Neural cell (in vitro differentiated cells): ENCODE results near the gene SH3RF2. TPM values are rescaled to one million over a fixed set of nuclear protein-coding genes. Genes with fewer than 3 reads are reported as not detected.

Source experiments
- H2AFZ ChIP-seq: fragments of 200-600, 300-800 bp; sonication (generic), shearing (Covaris generic); 2 replicates; pipeline ENCODE4 v1.6.0; 2014; ENCODE audit warnings: low read depth, mild to moderate bottlenecking, antibody characterized with exemption, low read length, moderate library complexity
- H3F3A ChIP-seq: fragments of 200-600 bp; shearing (Covaris generic); 2 replicates; pipeline ENCODE4 v1.6.1; 2016; ENCODE audit warnings: mild to moderate bottlenecking, moderate library complexity, mixed read lengths, antibody characterized with exemption, low read length; ENCODE audit not compliant: insufficient read depth, poor library complexity, severe bottlenecking
- H3K27ac ChIP-seq: fragments of 200-600, 300-800 bp; sonication (generic), shearing (Covaris generic); 2 replicates; pipeline ENCODE4 v1.5.1; 2014; ENCODE audit warnings: mild to moderate bottlenecking, low read length, moderate library complexity
- H3K27me3 ChIP-seq: fragments of 300-800, 200-600 bp; sonication (generic), shearing (Covaris generic); 2 replicates; pipeline ENCODE4 v1.6.0; 2014; ENCODE audit warnings: mild to moderate bottlenecking, low read depth, low read length, moderate library complexity; ENCODE audit not compliant: insufficient read depth
- H3K36me3 ChIP-seq: fragments of 300-800, 200-600 bp; sonication (generic), shearing (Covaris generic); 2 replicates; pipeline ENCODE4 v1.5.1; 2014; ENCODE audit warnings: mild to moderate bottlenecking, antibody characterized with exemption, low read length, moderate library complexity; ENCODE audit not compliant: insufficient read depth
- H3K4me2 ChIP-seq: fragments of 300-800, 200-600 bp; sonication (generic), shearing (Covaris generic); 2 replicates; pipeline ENCODE4 v1.6.0; 2014; ENCODE audit warnings: mild to moderate bottlenecking, low read length
- H3K4me3 ChIP-seq: fragments of 300-800, 200-600 bp; sonication (generic), shearing (Covaris generic); 2 replicates; pipeline ENCODE4 v1.5.1; 2014; ENCODE audit warnings: mild to moderate bottlenecking, low read length, moderate library complexity
- H3K79me2 ChIP-seq: fragments of 200-600 bp; shearing (Covaris generic); replicated peaks from 2 replicates; pipeline ENCODE4 v1.6.0; 2014; ENCODE audit warnings: mild to moderate bottlenecking, low read length, moderate library complexity; ENCODE audit not compliant: insufficient read depth
- H3K9ac ChIP-seq: fragments of 300-800, 200-600 bp; sonication (generic), shearing (Covaris generic); 2 replicates; pipeline ENCODE4 v1.6.1; 2016; ENCODE audit warnings: mild to moderate bottlenecking, low read length, mixed read lengths
- H3K9me2 ChIP-seq: fragments of 200-600 bp; shearing (Covaris generic); 2 replicates; pipeline ENCODE4 v1.6.1; 2016; ENCODE audit warnings: mild to moderate bottlenecking, low read length, mixed read lengths; ENCODE audit not compliant: insufficient read depth
- H3K9me3 ChIP-seq: fragments of 200-600, 300-800 bp; sonication (generic), shearing (Covaris generic); 2 replicates; pipeline ENCODE4 v1.6.1; 2016; ENCODE audit warnings: mild to moderate bottlenecking, mixed run types, low read length, moderate library complexity, mixed read lengths
- H4K20me1 ChIP-seq: fragments of 200-600 bp; shearing (Covaris generic); 2 replicates; pipeline ENCODE4 v1.6.1; 2016; ENCODE audit warnings: mild to moderate bottlenecking, mixed run types; ENCODE audit not compliant: insufficient read depth
- CTCF ChIP-seq: fragments of 450-650 bp; IDR thresholded peaks from 2 replicates; pipeline ENCODE4 v1.5.1; 2014; ENCODE audit warnings: antibody characterized with exemption, mild to moderate bottlenecking, moderate library complexity; ENCODE audit not compliant: poor library complexity, severe bottlenecking
- EP300 ChIP-seq: fragments of 450-650 bp; conservative IDR thresholded peaks from 2 replicates; pipeline ENCODE4 v1.6.1; 2014; ENCODE audit warnings: antibody characterized with exemption, mild to moderate bottlenecking, moderate library complexity; ENCODE audit not compliant: poor library complexity, severe bottlenecking
- EZH2 ChIP-seq: fragments of 200-600, 300-800 bp; shearing (Covaris generic), sonication (generic); IDR thresholded peaks from 2 replicates; pipeline ENCODE4 v1.6.1; 2014; ENCODE audit warnings: antibody characterized with exemption, low read length, borderline replicate concordance, mild to moderate bottlenecking; ENCODE audit not compliant: insufficient read depth, poor library complexity, severe bottlenecking
- MXI1 ChIP-seq: fragments of 450-650 bp; conservative IDR thresholded peaks from 2 replicates; pipeline ENCODE4 v1.6.1; 2014; ENCODE audit warnings: antibody characterized with exemption, mild to moderate bottlenecking; ENCODE audit not compliant: poor library complexity, severe bottlenecking
- POLR2AphosphoS5 ChIP-seq: IDR thresholded peaks from 2 replicates; pipeline ENCODE4 v1.6.1; 2012
- RAD21 ChIP-seq: fragments of 450-650 bp; conservative IDR thresholded peaks from 2 replicates; pipeline ENCODE4 v1.6.1; 2014; ENCODE audit warnings: antibody characterized with exemption, mild to moderate bottlenecking, moderate library complexity
- SMC3 ChIP-seq: fragments of 450-650 bp; conservative IDR thresholded peaks from 2 replicates; pipeline ENCODE4 v1.6.1; 2014; ENCODE audit warnings: antibody characterized with exemption, mild to moderate bottlenecking, moderate library complexity; ENCODE audit not compliant: poor library complexity
- TAF1 ChIP-seq: IDR thresholded peaks from 2 replicates; pipeline ENCODE4 v1.6.1; 2012; ENCODE audit warnings: low read depth
- polyA plus RNA-seq: library from polyadenylated mRNA; depleted of rRNA; stranded (reverse); fragments of >200 nt; gene quantifications from 2 replicates; pipeline ENCODE4 v1.2.3, GENCODE V29; 2014
- TF ChIP-seq, protein P1 (sequence below): IDR thresholded peaks from 2 replicates; pipeline ENCODE4 v1.6.1; 2012; ENCODE audit warnings: borderline replicate concordance

The SH3RF2 gene
- polyA plus RNA-seq, 1 donor from 2014 or later, result not detected

- Histone ChIP-seq H3F3A (no peaks in the 10 kb centered on the region), H3K9me3 (no peaks in the 10 kb centered on the region), H2AFZ (no peak overlapping the region), H3K27me3 (no peaks in the 10 kb centered on the region), H4K20me1 (no peaks in the 10 kb centered on the region), H3K9ac (no peak overlapping the region), H3K79me2 (no peaks in the 10 kb centered on the region), H3K36me3 (no peaks in the 10 kb centered on the region), H3K9me2 (no peaks in the 10 kb centered on the region), H3K4me2 (no peak overlapping the region), H3K4me3 (no peak overlapping the region), H3K27ac (no peak overlapping the region)
- TF ChIP-seq POLR2AphosphoS5, result no peak
- TF ChIP-seq, protein P1, sequence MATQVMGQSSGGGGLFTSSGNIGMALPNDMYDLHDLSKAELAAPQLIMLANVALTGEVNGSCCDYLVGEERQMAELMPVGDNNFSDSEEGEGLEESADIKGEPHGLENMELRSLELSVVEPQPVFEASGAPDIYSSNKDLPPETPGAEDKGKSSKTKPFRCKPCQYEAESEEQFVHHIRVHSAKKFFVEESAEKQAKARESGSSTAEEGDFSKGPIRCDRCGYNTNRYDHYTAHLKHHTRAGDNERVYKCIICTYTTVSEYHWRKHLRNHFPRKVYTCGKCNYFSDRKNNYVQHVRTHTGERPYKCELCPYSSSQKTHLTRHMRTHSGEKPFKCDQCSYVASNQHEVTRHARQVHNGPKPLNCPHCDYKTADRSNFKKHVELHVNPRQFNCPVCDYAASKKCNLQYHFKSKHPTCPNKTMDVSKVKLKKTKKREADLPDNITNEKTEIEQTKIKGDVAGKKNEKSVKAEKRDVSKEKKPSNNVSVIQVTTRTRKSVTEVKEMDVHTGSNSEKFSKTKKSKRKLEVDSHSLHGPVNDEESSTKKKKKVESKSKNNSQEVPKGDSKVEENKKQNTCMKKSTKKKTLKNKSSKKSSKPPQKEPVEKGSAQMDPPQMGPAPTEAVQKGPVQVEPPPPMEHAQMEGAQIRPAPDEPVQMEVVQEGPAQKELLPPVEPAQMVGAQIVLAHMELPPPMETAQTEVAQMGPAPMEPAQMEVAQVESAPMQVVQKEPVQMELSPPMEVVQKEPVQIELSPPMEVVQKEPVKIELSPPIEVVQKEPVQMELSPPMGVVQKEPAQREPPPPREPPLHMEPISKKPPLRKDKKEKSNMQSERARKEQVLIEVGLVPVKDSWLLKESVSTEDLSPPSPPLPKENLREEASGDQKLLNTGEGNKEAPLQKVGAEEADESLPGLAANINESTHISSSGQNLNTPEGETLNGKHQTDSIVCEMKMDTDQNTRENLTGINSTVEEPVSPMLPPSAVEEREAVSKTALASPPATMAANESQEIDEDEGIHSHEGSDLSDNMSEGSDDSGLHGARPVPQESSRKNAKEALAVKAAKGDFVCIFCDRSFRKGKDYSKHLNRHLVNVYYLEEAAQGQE, result no peak
- TF ChIP-seq EP300, result no peak
- TF ChIP-seq TAF1, result no peak
- TF ChIP-seq SMC3, result no peak
- no peak for TF ChIP-seq MXI1
- TF ChIP-seq EZH2, result no peak
- no peak for TF ChIP-seq CTCF
- TF ChIP-seq RAD21, result no peak
Measured at GRCh38 chr5:145934276-145934675, 2.1 kb upstream of the SH3RF2 start.

DNA sequence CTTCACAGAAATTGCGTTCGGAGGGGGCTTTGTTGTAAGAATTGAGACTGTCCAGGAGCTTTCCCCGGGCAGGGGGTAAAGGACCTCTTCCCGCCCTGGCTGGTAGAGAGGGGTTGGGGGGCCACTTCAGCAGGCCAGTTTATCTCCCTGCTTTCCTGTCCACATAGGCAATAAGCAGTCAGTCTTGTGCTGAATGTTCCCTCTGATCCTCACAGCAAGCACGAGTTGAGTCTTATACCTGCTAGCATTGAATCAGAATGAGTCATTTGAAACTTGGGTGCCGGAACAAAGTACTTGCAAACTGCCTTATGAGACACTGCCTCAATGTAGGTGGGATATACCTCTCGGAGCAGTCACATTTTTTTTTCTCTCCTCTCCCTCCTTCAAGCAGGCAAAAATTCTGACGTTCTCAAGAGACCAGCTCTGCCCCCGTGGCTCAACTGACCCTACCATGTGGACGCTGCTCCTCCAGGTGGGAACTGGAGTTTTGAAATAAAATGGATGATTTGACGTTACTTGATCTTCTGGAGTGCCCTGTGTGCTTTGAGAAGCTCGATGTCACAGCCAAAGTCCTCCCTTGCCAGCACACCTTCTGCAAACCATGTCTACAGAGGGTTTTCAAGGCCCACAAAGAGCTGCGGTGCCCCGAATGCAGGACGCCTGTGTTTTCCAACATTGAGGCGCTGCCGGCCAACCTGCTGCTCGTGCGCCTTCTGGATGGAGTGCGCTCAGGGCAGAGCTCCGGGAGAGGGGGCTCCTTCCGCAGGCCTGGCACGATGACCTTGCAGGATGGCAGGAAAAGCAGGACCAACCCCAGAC is 1.3 kb downstream of the SH3RF2 start:
- H3F3A ChIP-seq, result no peaks in the 10 kb centered on the region
- no peak overlapping the region for H2AFZ ChIP-seq
- H3K79me2 ChIP-seq, result no peaks in the 10 kb centered on the region
- H3K4me2 ChIP-seq, result no peak overlapping the region
- no peak for TF ChIP-seq POLR2AphosphoS5
- TF ChIP-seq MXI1, result no peak
- no peak for TF ChIP-seq TAF1
- TF ChIP-seq CTCF, result no peak
- no peak for TF ChIP-seq EP300
- TF ChIP-seq EZH2, result no peak
- TF ChIP-seq RAD21, result no peak
- TF ChIP-seq, protein P1, result no peak
- no peak overlapping the region for H3K27ac ChIP-seq
- H3K9ac ChIP-seq, result no peak overlapping the region
- H3K4me3 ChIP-seq, result no peak overlapping the region
- no peaks in the 10 kb centered on the region for H3K9me3 ChIP-seq
- no peaks in the 10 kb centered on the region for H3K36me3 ChIP-seq
- no peaks in the 10 kb centered on the region for H4K20me1 ChIP-seq
- no peaks in the 10 kb centered on the region for H3K27me3 ChIP-seq
- H3K9me2 ChIP-seq, result no peaks in the 10 kb centered on the region
